Ovary (tissue), 3 donors: Measurements from ENCODE around the gene MBNL2.

Experiments
- EP300 ChIP-seq: sonication (generic); formaldehyde crosslinking; IDR thresholded peaks from one replicate; pipeline ENCODE4 v1.6.1; 2017; ENCODE audit warnings: antibody characterized with exemption
- POLR2A ChIP-seq: fragments of 450-650 bp; IDR thresholded peaks from one replicate; pipeline ENCODE4 v1.6.1; 2017; ENCODE audit warnings: antibody characterized with exemption, mild to moderate bottlenecking, moderate library complexity
- TF ChIP-seq, protein P1 (sequence below), 3 donors: fragments of 450-650 bp in 2 of 3; fragments of 200-600 bp in 1 of 3; IDR thresholded peaks; one replicate each; pipeline versions ENCODE4 v1.5.1 to v1.8.0; 2016 to 2022; ENCODE audit warnings: antibody characterized with exemption in 3 of 3, mild to moderate bottlenecking in 1 of 3
- donor health status: DM: no; HTN: no; CAD: no.

GRCh38 chr13:97205465-97205864 is 16.7 kb upstream of the MBNL2 start:
- TF ChIP-seq, protein P1, sequence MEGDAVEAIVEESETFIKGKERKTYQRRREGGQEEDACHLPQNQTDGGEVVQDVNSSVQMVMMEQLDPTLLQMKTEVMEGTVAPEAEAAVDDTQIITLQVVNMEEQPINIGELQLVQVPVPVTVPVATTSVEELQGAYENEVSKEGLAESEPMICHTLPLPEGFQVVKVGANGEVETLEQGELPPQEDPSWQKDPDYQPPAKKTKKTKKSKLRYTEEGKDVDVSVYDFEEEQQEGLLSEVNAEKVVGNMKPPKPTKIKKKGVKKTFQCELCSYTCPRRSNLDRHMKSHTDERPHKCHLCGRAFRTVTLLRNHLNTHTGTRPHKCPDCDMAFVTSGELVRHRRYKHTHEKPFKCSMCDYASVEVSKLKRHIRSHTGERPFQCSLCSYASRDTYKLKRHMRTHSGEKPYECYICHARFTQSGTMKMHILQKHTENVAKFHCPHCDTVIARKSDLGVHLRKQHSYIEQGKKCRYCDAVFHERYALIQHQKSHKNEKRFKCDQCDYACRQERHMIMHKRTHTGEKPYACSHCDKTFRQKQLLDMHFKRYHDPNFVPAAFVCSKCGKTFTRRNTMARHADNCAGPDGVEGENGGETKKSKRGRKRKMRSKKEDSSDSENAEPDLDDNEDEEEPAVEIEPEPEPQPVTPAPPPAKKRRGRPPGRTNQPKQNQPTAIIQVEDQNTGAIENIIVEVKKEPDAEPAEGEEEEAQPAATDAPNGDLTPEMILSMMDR (IDR thresholded peaks at IDR 0.05): no peak
- TF ChIP-seq POLR2A: no peak
- TF ChIP-seq EP300: no peak
